Smooth muscle cell (in vitro differentiated cells): Measurements from ENCODE around the gene HLA-DOA. TPM values are rescaled to one million over a fixed set of nuclear protein-coding genes. Genes with fewer than 3 reads are reported as not detected.

Experiments
- DNase-seq: peaks from one replicate; lab custom pipeline; 2025; ENCODE audit not compliant: unreplicated experiment; lab: John Stamatoyannopoulos, UW
- H2AFZ ChIP-seq: fragments of 200-600 bp; sonication (generic); 2 replicates; pipeline ENCODE4 v1.6.0; 2016; ENCODE audit warnings: antibody characterized with exemption, low read depth, mild to moderate bottlenecking
- H3F3A ChIP-seq: fragments of 200-600 bp; sonication (generic); 2 replicates; pipeline ENCODE4 v1.6.0; 2017; ENCODE audit warnings: antibody characterized with exemption, low read depth
- H3K27ac ChIP-seq: fragments of 200-600 bp; sonication (generic); 2 replicates; pipeline ENCODE4 v1.5.1; 2016; ENCODE audit warnings: low read depth, mild to moderate bottlenecking
- H3K27me3 ChIP-seq: fragments of 200-600 bp; sonication (generic); 2 replicates; pipeline ENCODE4 v1.6.1; 2016; ENCODE audit warnings: low read depth, mild to moderate bottlenecking
- H3K36me3 ChIP-seq: fragments of 200-600 bp; sonication (generic); 2 replicates; pipeline ENCODE4 v1.5.1; 2016; ENCODE audit warnings: low read depth
- H3K4me1 ChIP-seq: fragments of 200-600 bp; sonication (generic); 2 replicates; pipeline ENCODE4 v1.5.1; 2016; ENCODE audit warnings: low read depth
- H3K4me2 ChIP-seq: fragments of 200-600 bp; sonication (generic); 2 replicates; pipeline ENCODE4 v1.6.0; 2016; ENCODE audit warnings: mild to moderate bottlenecking
- H3K4me3 ChIP-seq: fragments of 200-600 bp; sonication (generic); 2 replicates; pipeline ENCODE4 v1.5.1; 2016; ENCODE audit warnings: mild to moderate bottlenecking
- H3K79me2 ChIP-seq: fragments of 200-600 bp; sonication (generic); 2 replicates; pipeline ENCODE4 v1.6.0; 2016; ENCODE audit warnings: low read depth, mild to moderate bottlenecking
- H3K9ac ChIP-seq: fragments of 200-600 bp; sonication (generic); 2 replicates; pipeline ENCODE4 v1.6.0; 2016; ENCODE audit warnings: low read depth
- H3K9me3 ChIP-seq: fragments of 200-600 bp; sonication (generic); replicated peaks from 2 replicates; pipeline ENCODE4 v1.5.1; 2016; ENCODE audit warnings: low read depth
- H4K20me1 ChIP-seq: fragments of 200-600 bp; sonication (generic); 2 replicates; pipeline ENCODE4 v1.6.0; 2016; ENCODE audit warnings: low read depth
- WGBS: methylation state at CpG from one replicate; pipeline ENCODE4 v1.1.7; 2016; ENCODE audit warnings: low lambda C conversion rate; 5-methylcytosine and 5-hydroxymethylcytosine counted together
- polyA plus RNA-seq: library from polyadenylated mRNA; unstranded; fragments of >200 nt; fragmentation: Nextera tagmentation; extraction: Ambion mirVana; gene quantifications from 2 replicates; pipeline ENCODE4 v1.2.1, GENCODE V29; 2016
- total RNA-seq: library from RNA; depleted of rRNA; stranded (reverse); fragments of >200 nt; gene quantifications from 2 replicates; pipeline ENCODE4 v1.2.3, GENCODE V29; 2014
- TF ChIP-seq, protein P1 (sequence below): fragments of 200-600 bp; sonication (generic); IDR thresholded peaks from 2 replicates; pipeline ENCODE4 v1.5.1; 2017; ENCODE audit warnings: borderline replicate concordance, mild to moderate bottlenecking, antibody characterized with exemption; ENCODE audit not compliant: insufficient read depth, poor library complexity, severe bottlenecking

HLA-DOA gene
- total and polyA plus RNA-seq, 2 experiments from 2014 or later = 0.09 TPM; not detected in 1

DNA sequence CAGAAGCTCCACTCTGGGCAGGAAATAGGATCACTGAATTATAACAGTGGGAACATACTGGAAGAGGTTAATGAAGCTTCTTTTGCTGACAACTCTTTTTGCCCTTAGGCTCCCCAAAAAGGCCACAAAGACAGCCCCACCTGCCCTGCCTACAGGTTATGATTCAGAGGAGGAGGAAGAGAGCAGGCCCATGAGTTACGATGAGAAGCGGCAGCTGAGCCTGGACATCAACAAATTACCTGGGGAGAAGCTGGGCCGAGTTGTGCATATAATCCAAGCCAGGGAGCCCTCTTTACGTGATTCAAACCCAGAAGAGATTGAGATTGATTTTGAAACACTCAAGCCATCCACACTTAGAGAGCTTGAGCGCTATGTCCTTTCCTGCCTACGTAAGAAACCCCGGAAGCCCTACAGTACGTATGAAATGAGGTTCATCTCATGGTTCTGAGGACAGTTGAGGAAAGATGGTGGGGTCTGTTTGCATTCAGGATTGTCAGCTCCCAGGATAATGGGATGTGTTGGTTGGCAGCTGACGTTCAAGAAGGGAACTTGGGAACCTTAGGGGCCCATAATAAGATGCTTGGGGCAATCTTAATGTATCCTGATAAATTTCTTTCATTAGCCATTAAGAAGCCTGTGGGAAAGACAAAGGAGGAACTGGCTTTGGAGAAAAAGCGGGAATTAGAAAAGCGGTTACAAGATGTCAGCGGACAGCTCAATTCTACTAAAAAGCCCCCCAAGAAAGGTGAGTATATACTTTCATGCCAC lies 29.5 kb downstream of the HLA-DOA start:
- peaks cover 11% of the 10 kb centered on the region for H3K4me1 ChIP-seq
- no peaks in the 10 kb centered on the region for H3K9me3 ChIP-seq
- peaks cover 53% of the 10 kb centered on the region for H3K79me2 ChIP-seq
- H3K4me3 ChIP-seq = no peak overlapping the region
- H3K27ac ChIP-seq = peak overlapping the region; percentile 26
- 94% methylated on average over 12 of the region's 12 CpGs for WGBS
- TF ChIP-seq, protein P1, sequence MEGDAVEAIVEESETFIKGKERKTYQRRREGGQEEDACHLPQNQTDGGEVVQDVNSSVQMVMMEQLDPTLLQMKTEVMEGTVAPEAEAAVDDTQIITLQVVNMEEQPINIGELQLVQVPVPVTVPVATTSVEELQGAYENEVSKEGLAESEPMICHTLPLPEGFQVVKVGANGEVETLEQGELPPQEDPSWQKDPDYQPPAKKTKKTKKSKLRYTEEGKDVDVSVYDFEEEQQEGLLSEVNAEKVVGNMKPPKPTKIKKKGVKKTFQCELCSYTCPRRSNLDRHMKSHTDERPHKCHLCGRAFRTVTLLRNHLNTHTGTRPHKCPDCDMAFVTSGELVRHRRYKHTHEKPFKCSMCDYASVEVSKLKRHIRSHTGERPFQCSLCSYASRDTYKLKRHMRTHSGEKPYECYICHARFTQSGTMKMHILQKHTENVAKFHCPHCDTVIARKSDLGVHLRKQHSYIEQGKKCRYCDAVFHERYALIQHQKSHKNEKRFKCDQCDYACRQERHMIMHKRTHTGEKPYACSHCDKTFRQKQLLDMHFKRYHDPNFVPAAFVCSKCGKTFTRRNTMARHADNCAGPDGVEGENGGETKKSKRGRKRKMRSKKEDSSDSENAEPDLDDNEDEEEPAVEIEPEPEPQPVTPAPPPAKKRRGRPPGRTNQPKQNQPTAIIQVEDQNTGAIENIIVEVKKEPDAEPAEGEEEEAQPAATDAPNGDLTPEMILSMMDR = no peak
- no peak for DNase-seq
- H3F3A ChIP-seq = peaks cover 76% of the 10 kb centered on the region
- no peak overlapping the region for H3K4me2 ChIP-seq
- H2AFZ ChIP-seq = no peak overlapping the region
- no peak overlapping the region for H3K9ac ChIP-seq
- peaks cover 96% of the 10 kb centered on the region for H4K20me1 ChIP-seq
- H3K27me3 ChIP-seq = no peaks in the 10 kb centered on the region
- peaks cover 51% of the 10 kb centered on the region for H3K36me3 ChIP-seq

DNA sequence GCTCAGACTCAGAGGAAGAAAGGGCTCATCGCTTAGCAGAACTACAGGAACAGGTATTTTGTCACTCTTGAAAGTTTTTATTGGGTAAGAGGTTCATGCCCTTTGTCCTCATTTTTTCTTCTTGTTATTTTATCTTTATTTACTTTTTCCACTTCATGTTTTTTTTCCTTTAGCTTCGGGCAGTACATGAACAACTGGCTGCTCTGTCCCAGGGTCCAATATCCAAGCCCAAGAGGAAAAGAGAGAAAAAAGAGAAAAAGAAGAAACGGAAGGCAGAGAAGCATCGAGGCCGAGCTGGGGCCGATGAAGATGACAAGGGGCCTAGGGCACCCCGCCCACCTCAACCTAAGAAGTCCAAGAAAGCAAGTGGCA lies 31.5 kb downstream of the HLA-DOA start:
- Histone ChIP-seq H4K20me1 (peaks cover 100% of the 10 kb centered on the region), H3K4me1 (peaks cover 13% of the 10 kb centered on the region), H3K9ac (no peak overlapping the region), H3K27ac (no peak overlapping the region), H3K79me2 (peaks cover 72% of the 10 kb centered on the region), H3F3A (peaks cover 86% of the 10 kb centered on the region), H3K9me3 (no peaks in the 10 kb centered on the region), H3K27me3 (no peaks in the 10 kb centered on the region), H3K36me3 (peaks cover 51% of the 10 kb centered on the region), H3K4me2 (no peak overlapping the region), H3K4me3 (no peak overlapping the region), H2AFZ (no peak overlapping the region)
- TF ChIP-seq, protein P1 = no peak
- 93% methylated on average over 7 of the region's 7 CpGs for WGBS
- DNase-seq = no peak

DNA sequence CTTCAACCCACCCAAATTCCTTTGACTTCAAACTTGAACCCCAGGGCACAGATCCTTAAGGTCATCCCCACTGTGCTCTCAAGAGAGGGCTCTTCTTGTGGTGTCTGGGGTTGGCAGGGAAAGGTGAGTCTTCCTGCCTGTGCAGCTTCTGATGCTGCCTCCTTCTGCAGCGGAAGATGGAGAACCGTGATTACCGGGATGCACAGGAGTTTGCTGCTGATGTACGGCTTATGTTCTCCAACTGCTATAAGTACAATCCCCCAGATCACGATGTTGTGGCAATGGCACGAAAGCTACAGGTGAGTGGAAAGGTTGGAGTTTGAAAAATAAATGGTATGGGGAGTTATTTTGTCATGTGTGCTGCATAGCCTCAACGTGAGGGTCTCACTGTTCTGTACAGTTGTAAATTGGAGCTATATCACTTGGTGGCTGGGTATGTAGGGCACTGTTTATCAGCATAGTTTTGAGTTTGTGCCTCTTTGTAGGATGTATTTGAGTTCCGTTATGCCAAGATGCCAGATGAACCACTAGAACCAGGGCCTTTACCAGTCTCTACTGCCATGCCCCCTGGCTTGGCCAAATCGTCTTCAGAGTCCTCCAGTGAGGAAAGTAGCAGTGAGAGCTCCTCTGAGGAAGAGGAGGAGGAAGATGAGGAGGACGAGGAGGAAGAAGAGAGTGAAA lies 32.0 kb downstream of the HLA-DOA start:
- DNase-seq = no peak
- Histone ChIP-seq H3F3A (peaks cover 81% of the 10 kb centered on the region), H3K9ac (no peak overlapping the region), H4K20me1 (peaks cover 100% of the 10 kb centered on the region), H3K4me3 (no peak overlapping the region), H3K4me2 (no peak overlapping the region), H3K27me3 (no peaks in the 10 kb centered on the region), H3K9me3 (no peaks in the 10 kb centered on the region), H3K36me3 (peaks cover 51% of the 10 kb centered on the region), H3K79me2 (peaks cover 78% of the 10 kb centered on the region), H3K27ac (peak overlapping the region; percentile 3), H3K4me1 (peaks cover 13% of the 10 kb centered on the region), H2AFZ (no peak overlapping the region)
- TF ChIP-seq, protein P1 = no peak
- WGBS = 94% methylated on average over 10 of the region's 10 CpGs
